Ishikawa (cell line): Measurements from ENCODE around the gene RASSF6.

ENCODE experiments used
- CEBPB ChIP-seq: IDR thresholded peaks from 2 replicates; pipeline ENCODE4 v1.6.1; 2012
- CREB1 ChIP-seq: IDR thresholded peaks from 2 replicates; pipeline ENCODE4 v1.6.1; 2012; ENCODE audit warnings: low read depth
- EGR1 ChIP-seq: IDR thresholded peaks from 2 replicates; pipeline ENCODE4 v1.6.1; 2012
- EP300 ChIP-seq: IDR thresholded peaks from 2 replicates; pipeline ENCODE4 v1.6.1; 2012; ENCODE audit warnings: borderline replicate concordance
- FOXM1 ChIP-seq: IDR thresholded peaks from 2 replicates; pipeline ENCODE4 v1.6.1; 2012; ENCODE audit warnings: low read depth, borderline replicate concordance
- MAX ChIP-seq: IDR thresholded peaks from 2 replicates; pipeline ENCODE4 v1.6.1; 2012
- NFIC ChIP-seq: IDR thresholded peaks from 2 replicates; pipeline ENCODE4 v1.6.1; 2012
- RAD21 ChIP-seq: IDR thresholded peaks from 2 replicates; pipeline ENCODE4 v1.6.1; 2012; ENCODE audit warnings: low read depth
- REST ChIP-seq: IDR thresholded peaks from 2 replicates; pipeline ENCODE4 v1.6.1; 2012; ENCODE audit warnings: low read depth, mild to moderate bottlenecking
- TAF1 ChIP-seq: IDR thresholded peaks from 2 replicates; pipeline ENCODE4 v1.6.1; 2012; ENCODE audit warnings: low read depth, mild to moderate bottlenecking
- TCF12 ChIP-seq: IDR thresholded peaks from 2 replicates; pipeline ENCODE4 v1.6.1; 2012; ENCODE audit warnings: low read depth
- TEAD4 ChIP-seq: IDR thresholded peaks from 2 replicates; pipeline ENCODE4 v1.6.1; 2012
- USF1 ChIP-seq: IDR thresholded peaks from 2 replicates; pipeline ENCODE4 v1.6.1; 2012
- YY1 ChIP-seq: IDR thresholded peaks from 2 replicates; pipeline ENCODE4 v1.6.1; 2012; ENCODE audit warnings: low read depth
- ZBTB7A ChIP-seq: IDR thresholded peaks from 2 replicates; pipeline ENCODE4 v1.6.1; 2012; ENCODE audit warnings: low read depth

Gene RASSF6

GRCh38 chr4:73585345-73585744 is 34.9 kb downstream of the RASSF6 start:
- TF ChIP-seq REST, result no peak
- TF ChIP-seq EP300, result no peak
- TF ChIP-seq TAF1, result no peak
- no peak for TF ChIP-seq CEBPB
- TF ChIP-seq CREB1, result no peak
- TF ChIP-seq YY1, result no peak
- no peak for TF ChIP-seq FOXM1
- no peak for TF ChIP-seq MAX
- TF ChIP-seq RAD21, result no peak
- TF ChIP-seq TEAD4, result no peak
- no peak for TF ChIP-seq USF1
- no peak for TF ChIP-seq EGR1
- TF ChIP-seq TCF12, result no peak

GRCh38 chr4:73583666-73584065 is 36.6 kb downstream of the RASSF6 start:
- TF ChIP-seq TEAD4 (peak; percentile 63; the same call in 1 of the 2 replicates), MAX (no peak; the same call in 1 of the 2 replicates)

- TF ChIP-seq FOXM1 (no peak), RAD21 (no peak), EGR1 (no peak), CREB1 (no peak), YY1 (no peak), TAF1 (no peak), REST (no peak), NFIC (no peak), TCF12 (no peak), CEBPB (no peak), MAX (no peak), EP300 (no peak), USF1 (no peak), TEAD4 (no peak), ZBTB7A (no peak)
These were observed 42.9 kb downstream of the RASSF6 start for GRCh38 chr4:73577371-73577770.

GRCh38 chr4:73576381-73576780 is 43.9 kb downstream of the RASSF6 start:
- TF ChIP-seq REST (no peak), TCF12 (no peak), FOXM1 (no peak), NFIC (no peak), USF1 (no peak), EP300 (no peak)

GRCh38 chr4:73575660-73576059 is 44.6 kb downstream of the RASSF6 start:
- TF ChIP-seq ZBTB7A, result no peak
- TF ChIP-seq NFIC, result no peak
- no peak for TF ChIP-seq EP300
- no peak for TF ChIP-seq USF1
- TF ChIP-seq FOXM1, result no peak
- no peak for TF ChIP-seq TCF12
- no peak for TF ChIP-seq TEAD4
- no peak for TF ChIP-seq EGR1
- TF ChIP-seq TAF1, result no peak
- TF ChIP-seq CREB1, result no peak
